ENCODE measurements around the gene PDE10A.

Gene PDE10A

GRCh38 chr6:165551828-165552227 lies 111.2 kb downstream of the PDE10A start:
- TF ChIP-seq TSHZ2 (CRISPR knock-in tag; IDR thresholded peaks at IDR 0.05) (no peak), RARB (CRISPR knock-in tag; IDR thresholded peaks at IDR 0.05) (no peak), SNAI2 (CRISPR knock-in tag; IDR thresholded peaks at IDR 0.05) (no peak), TOX (CRISPR knock-in tag; IDR thresholded peaks at IDR 0.05; ENCODE audit: borderline replicate concordance) (no peak), ZC3H10 (CRISPR knock-in tag; IDR thresholded peaks at IDR 0.05) (no peak), TCF4 (CRISPR knock-in tag; IDR thresholded peaks at IDR 0.05; ENCODE audit: borderline replicate concordance) (no peak), CSDC2 (CRISPR knock-in tag; IDR thresholded peaks at IDR 0.05) (no peak), ZNF565 (CRISPR knock-in tag; conservative IDR thresholded peaks at IDR 0.05; ENCODE audit: low read depth) (no peak), ZNF70 (CRISPR knock-in tag; IDR thresholded peaks at IDR 0.05) (no peak), POU6F1 (CRISPR knock-in tag; IDR thresholded peaks at IDR 0.05; ENCODE audit: borderline replicate concordance, low read depth) (no peak), ESRRG (CRISPR knock-in tag; IDR thresholded peaks at IDR 0.05) (no peak), CREB5 (CRISPR knock-in tag; IDR thresholded peaks at IDR 0.05; ENCODE audit: low read depth) (no peak)
- ATAC-seq = no peak

GRCh38 chr6:165548450-165548849 lies 114.6 kb downstream of the PDE10A start:
- no peak for TF ChIP-seq ZFP3 (CRISPR knock-in tag; IDR thresholded peaks at IDR 0.05)
- TF ChIP-seq ESRRG (CRISPR knock-in tag; IDR thresholded peaks at IDR 0.05) = no peak
- no peak for TF ChIP-seq ZNF8 (CRISPR knock-in tag; IDR thresholded peaks at IDR 0.05)
- no peak for TF ChIP-seq OSR1 (CRISPR knock-in tag; IDR thresholded peaks at IDR 0.05)
- TF ChIP-seq GLIS3 (CRISPR knock-in tag; IDR thresholded peaks at IDR 0.05) = no peak
- TF ChIP-seq BACH2 (CRISPR knock-in tag; IDR thresholded peaks at IDR 0.05; ENCODE audit: borderline replicate concordance) = no peak
- no peak for TF ChIP-seq ZC3H10 (CRISPR knock-in tag; IDR thresholded peaks at IDR 0.05)
- no peak for TF ChIP-seq ARNTL (CRISPR knock-in tag; IDR thresholded peaks at IDR 0.05; ENCODE audit: borderline replicate concordance, low read depth)
- no peak for TF ChIP-seq ZNF565 (CRISPR knock-in tag; conservative IDR thresholded peaks at IDR 0.05; ENCODE audit: low read depth)
- no peak for TF ChIP-seq TOX (CRISPR knock-in tag; IDR thresholded peaks at IDR 0.05; ENCODE audit: borderline replicate concordance)
- no peak for TF ChIP-seq CSDC2 (CRISPR knock-in tag; IDR thresholded peaks at IDR 0.05)
- TF ChIP-seq PATZ1 (CRISPR knock-in tag; IDR thresholded peaks at IDR 0.05; ENCODE audit: borderline replicate concordance) = no peak
- no peak for TF ChIP-seq CSRNP3 (CRISPR knock-in tag; IDR thresholded peaks at IDR 0.05)
- no peak for TF ChIP-seq CREB5 (CRISPR knock-in tag; IDR thresholded peaks at IDR 0.05; ENCODE audit: low read depth)
- TF ChIP-seq ISL1 (CRISPR knock-in tag; IDR thresholded peaks at IDR 0.05) = no peak
- no peak for ATAC-seq

All from SK-N-SH treated with all-trans-retinoic acid at 6 μM for 48 hours (cell line).